Neural cell (in vitro differentiated cells): Measurements from ENCODE around the gene POLN.

Experiments
- EP300 ChIP-seq: fragments of 450-650 bp; conservative IDR thresholded peaks from 2 replicates; pipeline ENCODE4 v1.6.1; 2014; ENCODE audit warnings: antibody characterized with exemption, mild to moderate bottlenecking, moderate library complexity; ENCODE audit not compliant: poor library complexity, severe bottlenecking
- MXI1 ChIP-seq: fragments of 450-650 bp; conservative IDR thresholded peaks from 2 replicates; pipeline ENCODE4 v1.6.1; 2014; ENCODE audit warnings: antibody characterized with exemption, mild to moderate bottlenecking; ENCODE audit not compliant: poor library complexity, severe bottlenecking
- POLR2AphosphoS5 ChIP-seq: IDR thresholded peaks from 2 replicates; pipeline ENCODE4 v1.6.1; 2012
- TF ChIP-seq, protein P1 (sequence below): fragments of 450-650 bp; IDR thresholded peaks from 2 replicates; pipeline ENCODE4 v1.5.1; 2014; ENCODE audit warnings: antibody characterized with exemption, mild to moderate bottlenecking, moderate library complexity; ENCODE audit not compliant: poor library complexity, severe bottlenecking

DNA sequence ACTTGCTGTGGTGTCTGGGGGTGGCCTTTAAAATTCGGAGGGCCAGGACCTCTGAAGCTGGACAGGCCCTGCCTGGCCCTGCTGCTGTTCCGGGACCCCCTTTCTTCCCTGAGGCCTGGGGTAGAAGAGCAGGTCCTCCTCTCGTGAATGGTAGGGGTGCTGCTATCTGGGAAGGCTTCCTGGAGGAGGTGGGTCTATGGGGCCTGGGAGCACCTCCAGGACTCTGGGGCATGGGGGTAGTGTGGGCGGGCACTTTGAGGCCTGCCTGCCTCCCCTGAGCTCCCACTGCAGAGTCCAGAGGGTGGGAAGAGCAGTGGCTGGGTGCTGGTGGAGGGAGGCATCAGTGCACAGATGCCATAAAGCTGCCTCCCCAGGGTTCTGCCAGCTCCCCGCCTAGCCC is 24.9 kb upstream of the POLN start:
- TF ChIP-seq, protein P1, sequence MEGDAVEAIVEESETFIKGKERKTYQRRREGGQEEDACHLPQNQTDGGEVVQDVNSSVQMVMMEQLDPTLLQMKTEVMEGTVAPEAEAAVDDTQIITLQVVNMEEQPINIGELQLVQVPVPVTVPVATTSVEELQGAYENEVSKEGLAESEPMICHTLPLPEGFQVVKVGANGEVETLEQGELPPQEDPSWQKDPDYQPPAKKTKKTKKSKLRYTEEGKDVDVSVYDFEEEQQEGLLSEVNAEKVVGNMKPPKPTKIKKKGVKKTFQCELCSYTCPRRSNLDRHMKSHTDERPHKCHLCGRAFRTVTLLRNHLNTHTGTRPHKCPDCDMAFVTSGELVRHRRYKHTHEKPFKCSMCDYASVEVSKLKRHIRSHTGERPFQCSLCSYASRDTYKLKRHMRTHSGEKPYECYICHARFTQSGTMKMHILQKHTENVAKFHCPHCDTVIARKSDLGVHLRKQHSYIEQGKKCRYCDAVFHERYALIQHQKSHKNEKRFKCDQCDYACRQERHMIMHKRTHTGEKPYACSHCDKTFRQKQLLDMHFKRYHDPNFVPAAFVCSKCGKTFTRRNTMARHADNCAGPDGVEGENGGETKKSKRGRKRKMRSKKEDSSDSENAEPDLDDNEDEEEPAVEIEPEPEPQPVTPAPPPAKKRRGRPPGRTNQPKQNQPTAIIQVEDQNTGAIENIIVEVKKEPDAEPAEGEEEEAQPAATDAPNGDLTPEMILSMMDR, result no peak
- TF ChIP-seq MXI1 (no peak), POLR2AphosphoS5 (no peak), EP300 (no peak)
